ENCODE results near the gene IL1RL1.

The IL1RL1 gene

GRCh38 chr2:102387763-102388546, 76.6 kb downstream of the IL1RL1 start:
- DNase-seq (ENCODE audit: insufficient read length, low spot score) (no peak), FAIRE-seq (no peak)
- no peak for TF ChIP-seq POLR2A (IDR thresholded peaks at IDR 0.05; ENCODE audit: low read depth, low read length)

DNA sequence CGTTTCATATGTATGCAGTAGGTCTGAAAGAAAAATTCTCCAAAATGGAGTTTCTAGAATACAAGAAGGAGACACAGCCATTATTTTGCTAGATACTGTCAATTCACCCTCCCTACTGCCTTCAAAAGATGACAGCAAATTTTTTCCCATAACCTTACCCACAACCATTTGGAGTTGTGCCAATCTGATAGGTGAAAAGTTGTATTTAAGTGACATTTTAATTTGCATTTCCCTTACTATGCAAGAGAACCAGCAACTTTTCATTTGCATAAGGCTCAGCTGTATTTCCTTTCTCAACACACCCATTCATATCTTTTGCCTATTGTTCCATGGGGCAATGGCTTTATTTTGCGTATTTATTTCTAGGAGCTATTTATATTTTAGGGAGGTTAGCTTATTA, 80.2 kb downstream of the IL1RL1 start:
- no peak for TF ChIP-seq POLR2A (IDR thresholded peaks at IDR 0.05; ENCODE audit: low read depth, low read length)
- no peak for FAIRE-seq
- no peak for DNase-seq (ENCODE audit: insufficient read length, low spot score)

GRCh38 chr2:102392096-102392495, 80.7 kb downstream of the IL1RL1 start:
- FAIRE-seq (no peak), DNase-seq (ENCODE audit: insufficient read length, low spot score) (no peak)
- no peak for TF ChIP-seq POLR2A (IDR thresholded peaks at IDR 0.05; ENCODE audit: low read depth, low read length)

DNA sequence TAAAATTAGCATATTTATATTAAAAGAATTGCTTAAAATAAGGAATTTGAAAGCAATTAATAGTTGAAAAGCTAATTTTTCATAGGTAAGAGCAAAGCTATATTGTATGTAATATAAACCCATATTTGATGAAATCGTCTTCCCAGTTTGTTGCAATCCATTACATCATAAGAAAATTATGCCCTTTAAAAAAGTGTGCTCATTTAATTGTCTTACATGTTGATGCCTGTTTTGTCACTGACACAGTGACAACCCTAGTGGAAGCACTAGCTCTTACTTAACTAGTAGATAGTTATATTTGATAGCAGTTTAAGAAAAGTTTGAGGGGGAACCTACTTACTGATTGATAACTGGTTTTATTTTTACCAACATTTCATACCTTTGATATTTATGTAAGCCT, 81.6 kb downstream of the IL1RL1 start:
- no peak for TF ChIP-seq POLR2A (IDR thresholded peaks at IDR 0.05; ENCODE audit: low read depth, low read length)
- DNase-seq (ENCODE audit: insufficient read length, low spot score) (no peak), FAIRE-seq (no peak)

- no peak for TF ChIP-seq POLR2A (IDR thresholded peaks at IDR 0.05; ENCODE audit: low read depth, low read length)
- DNase-seq (ENCODE audit: insufficient read length, low spot score) (no peak), FAIRE-seq (no peak)
Measured at GRCh38 chr2:102396012-102396411, 84.6 kb downstream of the IL1RL1 start.

GRCh38 chr2:102397209-102397608, 85.8 kb downstream of the IL1RL1 start:
- TF ChIP-seq POLR2A (IDR thresholded peaks at IDR 0.05; ENCODE audit: low read depth, low read length), result no peak
- FAIRE-seq (no peak), DNase-seq (ENCODE audit: insufficient read length, low spot score) (no peak)

- DNase-seq (ENCODE audit: insufficient read length, low spot score) (no peak), FAIRE-seq (no peak)
- no peak for TF ChIP-seq POLR2A (IDR thresholded peaks at IDR 0.05; ENCODE audit: low read depth, low read length)
Measured at GRCh38 chr2:102399499-102400141, 88.3 kb downstream of the IL1RL1 start.

- FAIRE-seq (no peak), DNase-seq (ENCODE audit: insufficient read length, low spot score) (no peak)
- TF ChIP-seq POLR2A (IDR thresholded peaks at IDR 0.05; ENCODE audit: low read depth, low read length), result no peak
Measured at GRCh38 chr2:102401456-102401855, 90.1 kb downstream of the IL1RL1 start.

All from H54 (cell line).